Measurements from ENCODE around the gene GHRL. TPM values are rescaled to one million over a fixed set of nuclear protein-coding genes. Genes with fewer than 3 reads are reported as not detected.

GHRL gene
- total and polyA plus RNA-seq, 2 donors (not counting 3 experiments of a cell fraction or from before 2014, with no cell fraction given) = not detected

GRCh38 chr3:10247679-10248183, 45.0 kb downstream of the GHRL start:
- Histone ChIP-seq H3K4me1 (ENCODE audit: control insufficient read depth, extremely low read depth, insufficient read depth, low read length) (peaks cover 14% of the 10 kb centered on the region), H3K9me1 (replicated peaks; ENCODE audit: control insufficient read depth, extremely low read depth, insufficient read depth, low read length) (no peaks in the 10 kb centered on the region), H3K9me3 (replicated peaks; ENCODE audit: control insufficient read depth, insufficient read depth, low read length) (no peaks in the 10 kb centered on the region), H3K4me3 (replicated peaks in 1 of 3; ENCODE audit: insufficient read depth in 1 of 3, low read depth in 1 of 3, low read length in 3 of 3) (peak overlapping the region in 2 of 3 experiments; percentile 7 to 62), H3K36me3 (ENCODE audit: control insufficient read depth in 2 of 2, extremely low read depth in 1 of 2, insufficient read depth in 2 of 2, low read length in 2 of 2) (no peaks in the 10 kb centered on the region), H3K27me3 (ENCODE audit: control insufficient read depth in 2 of 2, insufficient read depth in 2 of 2, low read length in 2 of 2) (no peaks in the 10 kb centered on the region), H3K79me2 (ENCODE audit: control insufficient read depth, insufficient read depth, low read length) (peaks cover 30% of the 10 kb centered on the region), H3K9ac (replicated peaks; ENCODE audit: extremely low read depth, insufficient read depth, low read length) (no peak overlapping the region), H4K20me1 (replicated peaks; ENCODE audit: control insufficient read depth, extremely low read depth, insufficient read depth, low read length) (no peaks in the 10 kb centered on the region), H3K27ac (ENCODE audit: insufficient read depth, low read depth, low read length) (peak overlapping the region; percentile 7), H2AFZ (ENCODE audit: low read depth, low read length) (peak overlapping the region; percentile 27), H3K4me2 (ENCODE audit: insufficient read depth, low read length) (peak overlapping the region; percentile 19)
- ChIA-PET POLR2A (interaction anchor here (0.7 to 1.0 kb wide), 2 partner anchors 13 to 82 kb away, joined by 3 read pairs; no protein-coding TSS in a partner anchor), CTCF (interaction anchor here (0.6 to 3.2 kb wide), 10 partner anchors 16 to 315 kb away, joined by 3 to 23 read pairs (median 3); partner anchors contain the start of genes SEC13 and VHL)
- dilution Hi-C loops (cut with MboI; ENCODE audit: extremely low pct_ligation_motif_present, low sequenced_read_pairs) = no loop called here
- intact Hi-C loops (cut with micrococcal nuclease) = loop anchor here (1.0 to 5.0 kb wide), 6 partner anchors 19 to 353 kb away; partner anchors contain the start of genes FANCD2 and VHL
- TF ChIP-seq, protein P1, sequence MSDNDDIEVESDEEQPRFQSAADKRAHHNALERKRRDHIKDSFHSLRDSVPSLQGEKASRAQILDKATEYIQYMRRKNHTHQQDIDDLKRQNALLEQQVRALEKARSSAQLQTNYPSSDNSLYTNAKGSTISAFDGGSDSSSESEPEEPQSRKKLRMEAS (IDR thresholded peaks at IDR 0.05; ENCODE audit: insufficient read depth, insufficient read length) = no peak
- TF ChIP-seq FOS (IDR thresholded peaks at IDR 0.05; ENCODE audit: borderline replicate concordance, insufficient read depth, low read length) = no peak
- no peak for TF ChIP-seq MYC (IDR thresholded peaks at IDR 0.05; ENCODE audit: low read depth, low read length)
- no peak for TF ChIP-seq EZH2 (IDR thresholded peaks at IDR 0.05; ENCODE audit: borderline replicate concordance, low read depth, low read length, severe bottlenecking)
- TF ChIP-seq CTCF (IDR thresholded peaks at IDR 0.05; ENCODE audit: extremely low read depth in 1 of 2, insufficient read depth in 1 of 2, low read depth in 1 of 2, low read length in 2 of 2) = no peak
- TF ChIP-seq GATA2 (IDR thresholded peaks at IDR 0.05; ENCODE audit: insufficient read depth, insufficient read length, low read depth, low read length) = no peak
- no peak for TF ChIP-seq POLR2AphosphoS5 (IDR thresholded peaks at IDR 0.05; ENCODE audit: insufficient read depth, low read depth, low read length)
- no peak for TF ChIP-seq POLR2A (IDR thresholded peaks at IDR 0.05; ENCODE audit: low read depth, low read length)
- TF ChIP-seq JUN (IDR thresholded peaks at IDR 0.05; ENCODE audit: borderline replicate concordance, insufficient read depth, insufficient read length, low read depth) = no peak
- BruUV-seq (replicated peaks) = no TSS peak
- no peak for FAIRE-seq
- no peak for DNase-seq (ENCODE audit: low read depth, low spot score)

Data from endothelial cell of umbilical vein (primary cell).